Measurements from ENCODE around the gene PRKCH. TPM values are rescaled to one million over a fixed set of nuclear protein-coding genes. Genes with fewer than 3 reads are reported as not detected.

The PRKCH gene
- total RNA-seq, 2 experiments from 2014 or later: 109 to 145 TPM

DNA sequence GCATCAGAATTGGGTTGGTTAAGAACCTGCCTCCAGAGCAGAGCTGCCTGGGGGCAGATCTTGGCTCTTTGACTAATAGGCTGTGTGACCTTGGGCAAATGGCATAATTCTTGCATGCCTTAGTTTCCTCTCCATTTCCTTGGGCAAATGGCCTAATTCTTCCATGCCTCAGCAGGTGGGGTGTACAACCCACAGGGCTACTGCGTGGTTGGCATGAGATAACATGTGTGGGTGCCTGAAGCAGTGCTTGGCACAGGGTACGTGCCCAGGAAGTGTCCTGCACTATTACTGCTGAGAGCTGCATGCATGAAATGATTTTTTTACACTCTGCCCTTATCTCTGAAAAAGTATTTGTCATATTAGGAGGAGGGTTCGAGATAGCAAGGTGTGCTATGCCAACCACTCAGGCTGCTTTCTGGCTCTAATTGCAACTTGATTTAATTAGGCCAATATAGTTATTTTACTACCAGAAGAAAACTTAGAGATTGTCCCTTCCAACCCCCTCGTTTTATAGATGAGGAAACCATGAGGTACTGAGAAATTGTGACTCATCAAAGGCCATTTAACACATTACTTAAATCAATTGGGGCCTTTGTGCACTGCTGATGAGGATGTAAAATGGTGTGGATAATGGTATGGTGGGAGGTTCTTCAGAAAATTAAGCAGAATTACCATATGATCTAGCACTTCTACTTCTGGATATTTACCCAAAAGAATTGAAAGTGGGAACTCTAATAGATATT is 212.3 kb downstream of the PRKCH start:
- POLR2A ChIA-PET: interaction anchor here (0.6 kb wide), 1 partner anchor 30 kb away, joined by 3 read pairs; no protein-coding TSS in a partner anchor
- CTCF ChIA-PET: interaction anchor here (0.6 to 2.2 kb wide), 3 partner anchors 9 to 137 kb away, joined by 3 to 7 read pairs (median 3); no protein-coding TSS in a partner anchor

DNA sequence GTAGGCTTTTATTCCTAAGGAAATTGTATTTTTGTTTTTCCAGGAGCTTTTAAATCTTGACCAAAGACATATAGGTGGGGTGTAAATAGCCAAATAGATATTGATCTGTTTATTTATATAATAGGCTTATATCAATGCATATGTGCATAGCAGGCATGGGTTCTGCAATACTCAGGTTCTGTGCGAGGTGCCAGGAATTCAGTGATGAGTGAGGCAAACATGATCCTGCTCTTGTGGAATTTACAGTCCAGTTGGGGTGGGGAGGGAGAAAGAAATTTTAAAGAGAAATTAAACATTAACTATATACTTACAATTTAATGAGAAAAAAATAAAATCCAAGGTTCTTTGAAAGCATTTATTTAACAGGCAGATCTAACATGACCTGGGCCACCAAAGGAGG is 213.7 kb downstream of the PRKCH start:
- Mint-ChIP-seq H3K36me3 (ENCODE audit: low read depth) (peaks cover 71% of the 10 kb centered on the region), H3K27me3 (no peaks in the 10 kb centered on the region), H3K4me1 (peaks cover 89% of the 10 kb centered on the region), H3K9me3 (ENCODE audit: low read depth) (no peaks in the 10 kb centered on the region), H3K4me3 (no peak overlapping the region), H3K27ac (peak overlapping the region; percentile 89)
- intact Hi-C loops (cut with DNase I, micrococcal nuclease): no loop called here
- ATAC-seq (no peak), DNase-seq (no peak)
- ChIA-PET CTCF (no interaction called here), POLR2A (interaction anchor here (0.7 kb wide), 1 partner anchor 544 kb away, joined by 3 read pairs; no protein-coding TSS in a partner anchor)

More for the DNA sequence above, 212.3 kb downstream of the PRKCH start:
- peak; percentile 49 for ATAC-seq
- Mint-ChIP-seq H3K4me1 (peaks cover 92% of the 10 kb centered on the region), H3K27ac (peak overlapping the region; percentile 81), H3K9me3 (ENCODE audit: low read depth) (peaks cover 4% of the 10 kb centered on the region), H3K27me3 (no peaks in the 10 kb centered on the region), H3K4me3 (no peak overlapping the region), H3K36me3 (ENCODE audit: low read depth) (peaks cover 71% of the 10 kb centered on the region)
- peak; percentile 37 for DNase-seq
- intact Hi-C loops (cut with DNase I, micrococcal nuclease): loop anchor here in 1 of 2 experiments (2.0 kb wide), 1 partner anchor 57 kb away; no protein-coding TSS in a partner anchor

DNA sequence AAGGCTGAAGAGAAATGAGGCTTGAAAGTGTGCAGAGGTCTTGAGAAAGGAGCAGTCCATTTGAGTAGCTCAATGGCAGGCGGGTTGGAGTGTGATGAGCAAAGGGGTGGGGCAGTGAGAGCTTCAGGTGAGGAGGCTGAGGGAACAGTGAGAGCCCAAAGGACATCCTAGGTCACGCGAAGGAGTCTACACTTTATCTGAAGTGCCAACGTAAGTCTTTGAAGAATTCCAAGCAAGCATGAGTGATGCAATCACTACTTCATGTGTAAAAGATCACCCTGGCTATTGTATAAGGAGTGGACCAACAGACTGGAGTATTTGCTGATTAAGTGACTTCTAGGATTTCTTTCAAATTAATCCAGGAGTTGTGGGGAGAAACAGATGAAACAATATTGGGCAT is 214.1 kb downstream of the PRKCH start:
- H3K27me3 Mint-ChIP-seq: no peaks in the 10 kb centered on the region
- intact Hi-C loops (cut with DNase I, micrococcal nuclease): no loop called here
- CTCF ChIA-PET: interaction anchor here (0.5 to 1.1 kb wide), 2 partner anchors 24 to 153 kb away, joined by 3 read pairs; no protein-coding TSS in a partner anchor
- no peaks in the 10 kb centered on the region for H3K9me3 Mint-ChIP-seq (ENCODE audit: low read depth)
- POLR2A ChIA-PET: interaction anchor here (0.7 kb wide), 1 partner anchor 544 kb away, joined by 3 read pairs; no protein-coding TSS in a partner anchor
- H3K4me1 Mint-ChIP-seq: peaks cover 84% of the 10 kb centered on the region
- ATAC-seq (no peak), DNase-seq (no peak)
- peak overlapping the region; percentile 89 for H3K27ac Mint-ChIP-seq
- peaks cover 68% of the 10 kb centered on the region for H3K36me3 Mint-ChIP-seq (ENCODE audit: low read depth)
- H3K4me3 Mint-ChIP-seq: no peak overlapping the region

GRCh38 chr14:61536661-61537562 is 215.5 kb downstream of the PRKCH start:
- Mint-ChIP-seq H3K36me3 (ENCODE audit: low read depth) (peaks cover 74% of the 10 kb centered on the region), H3K27me3 (no peaks in the 10 kb centered on the region), H3K4me3 (no peak overlapping the region), H3K27ac (peak overlapping the region; percentile 89), H3K4me1 (peaks cover 77% of the 10 kb centered on the region), H3K9me3 (ENCODE audit: low read depth) (no peaks in the 10 kb centered on the region)
- intact Hi-C loops (cut with DNase I, micrococcal nuclease): loop anchor here (1.0 to 2.0 kb wide), 2 partner anchors 32 to 57 kb away; no protein-coding TSS in a partner anchor
- ChIA-PET CTCF (interaction anchor here (0.6 to 1.9 kb wide), 9 partner anchors 10 to 204 kb away, joined by 3 to 7 read pairs (median 3); no protein-coding TSS in a partner anchor), POLR2A (interaction anchor here (0.6 to 1.0 kb wide), 3 partner anchors 12 to 197 kb away, joined by 3 to 14 read pairs (median 4); no protein-coding TSS in a partner anchor)
- no peak for DNase-seq
- ATAC-seq: no peak

DNA sequence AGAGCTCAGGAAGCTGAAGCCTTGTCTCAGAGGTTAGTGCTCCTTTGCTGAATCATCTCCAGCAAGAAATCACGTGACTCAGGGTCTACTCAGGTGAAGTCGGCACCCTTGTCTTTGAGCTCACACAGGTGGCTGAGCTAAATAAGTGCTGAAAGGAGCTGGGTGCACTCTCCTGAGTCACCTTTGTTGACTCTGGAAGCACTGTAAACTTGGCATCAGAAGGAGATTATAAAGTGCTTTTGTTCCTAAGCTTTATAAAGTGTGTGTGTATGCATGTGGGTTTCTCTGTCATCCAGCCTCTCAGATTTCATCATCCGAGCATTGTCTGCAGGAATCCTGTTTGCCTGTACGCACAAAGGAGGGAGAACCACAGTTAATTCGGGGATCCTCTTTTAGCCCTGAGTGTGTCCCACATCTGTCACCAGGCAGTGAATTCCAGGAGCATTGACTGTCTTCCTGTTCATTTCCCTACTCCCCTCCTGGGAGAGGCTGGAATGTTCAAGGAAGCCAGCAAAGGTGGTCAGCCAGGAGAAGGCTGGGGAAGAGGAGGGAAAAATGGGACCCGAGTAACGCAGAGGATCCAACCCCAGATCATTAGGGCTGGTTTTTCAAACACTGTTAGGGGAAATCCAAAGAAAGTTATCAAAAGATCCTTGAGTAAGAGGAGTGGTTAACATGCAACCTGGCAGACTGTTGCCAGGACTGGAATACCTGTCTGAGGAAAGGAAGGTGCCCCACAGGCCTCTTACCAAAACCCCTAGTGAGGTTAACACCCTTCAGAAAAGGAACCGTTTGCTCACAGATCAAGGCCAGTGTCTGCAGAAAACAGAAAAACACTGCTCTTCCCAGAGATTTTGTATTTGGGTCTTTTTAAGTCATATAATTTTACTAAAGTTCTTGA is 216.4 kb downstream of the PRKCH start:
- peak overlapping the region; percentile 16 for H3K4me3 Mint-ChIP-seq
- CTCF ChIA-PET: interaction anchor here (0.6 to 1.9 kb wide), 9 partner anchors 9 to 203 kb away, joined by 3 to 7 read pairs (median 3); no protein-coding TSS in a partner anchor
- no peaks in the 10 kb centered on the region for H3K27me3 Mint-ChIP-seq
- DNase-seq (peak; percentile 69), ATAC-seq (peak; percentile 78)
- POLR2A ChIA-PET: interaction anchor here (0.6 to 1.0 kb wide), 3 partner anchors 13 to 197 kb away, joined by 3 to 14 read pairs (median 4); no protein-coding TSS in a partner anchor
- peaks cover 68% of the 10 kb centered on the region for H3K4me1 Mint-ChIP-seq
- peaks cover 73% of the 10 kb centered on the region for H3K36me3 Mint-ChIP-seq (ENCODE audit: low read depth)
- intact Hi-C loops (cut with DNase I, micrococcal nuclease): loop anchor here (1.0 to 2.0 kb wide), 2 partner anchors 31 to 56 kb away; no protein-coding TSS in a partner anchor
- H3K27ac Mint-ChIP-seq: peak overlapping the region; percentile 89
- no peaks in the 10 kb centered on the region for H3K9me3 Mint-ChIP-seq (ENCODE audit: low read depth)

DNA sequence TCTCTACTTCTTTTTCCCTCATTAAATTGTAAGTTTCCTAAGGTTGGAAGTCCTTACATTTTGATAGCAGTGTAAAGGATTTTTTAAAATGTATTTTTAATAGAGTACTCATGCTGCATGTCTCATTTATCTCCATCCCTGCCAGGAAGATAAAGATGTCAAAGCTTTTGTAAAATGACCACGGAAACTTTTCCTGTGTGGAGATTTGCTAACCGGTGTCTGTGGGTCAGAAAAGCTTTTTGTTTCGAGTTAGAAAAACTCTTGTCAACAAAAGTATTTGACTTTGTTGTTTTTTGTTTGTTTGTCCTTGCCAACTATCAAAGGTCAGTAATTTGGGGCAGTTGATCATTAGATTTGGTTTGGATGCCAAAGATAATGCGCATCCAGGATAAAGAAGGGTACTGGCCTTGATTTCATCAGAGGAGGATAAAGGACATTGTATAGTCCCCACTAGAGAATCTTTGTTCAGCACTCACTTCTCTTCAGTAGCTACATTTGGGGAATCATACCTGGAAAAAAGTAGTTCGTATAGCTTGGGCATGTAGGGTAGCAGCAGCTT is 217.2 kb downstream of the PRKCH start:
- Mint-ChIP-seq H3K9me3 (ENCODE audit: low read depth) (no peaks in the 10 kb centered on the region), H3K27me3 (no peaks in the 10 kb centered on the region), H3K27ac (peak overlapping the region; percentile 89), H3K36me3 (ENCODE audit: low read depth) (peaks cover 69% of the 10 kb centered on the region), H3K4me3 (no peak overlapping the region), H3K4me1 (peaks cover 61% of the 10 kb centered on the region)
- intact Hi-C loops (cut with DNase I, micrococcal nuclease): no loop called here
- ChIA-PET POLR2A (no interaction called here), CTCF (interaction anchor here (0.9 to 1.9 kb wide), 2 partner anchors 8 to 23 kb away, joined by 3 to 7 read pairs; no protein-coding TSS in a partner anchor)
- no peak for ATAC-seq
- no peak for DNase-seq

DNA sequence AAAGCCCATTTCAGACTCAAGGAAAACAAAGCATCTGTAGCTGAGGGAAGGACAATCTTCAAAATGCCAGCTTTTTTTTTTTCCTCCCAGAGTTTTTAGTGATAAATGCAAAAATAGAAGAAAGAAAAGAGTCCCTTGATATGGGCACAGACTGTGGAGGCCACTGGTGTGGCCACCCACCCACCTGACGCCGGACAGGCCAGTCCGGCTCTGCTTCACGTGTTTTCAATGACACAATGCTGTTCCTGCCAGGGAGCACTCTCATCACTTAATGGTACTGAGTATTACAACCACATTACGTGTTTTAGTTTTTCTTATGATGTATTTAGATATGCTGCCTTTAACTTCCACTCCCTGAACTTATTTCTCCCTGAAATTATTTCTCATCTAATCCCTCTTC is 218.3 kb downstream of the PRKCH start:
- DNase-seq: no peak
- ChIA-PET CTCF (no interaction called here), POLR2A (no interaction called here)
- H3K27me3 Mint-ChIP-seq: no peaks in the 10 kb centered on the region
- H3K27ac Mint-ChIP-seq: peak overlapping the region; percentile 34
- no peak for ATAC-seq
- intact Hi-C loops (cut with DNase I, micrococcal nuclease): no loop called here
- H3K4me3 Mint-ChIP-seq: no peak overlapping the region
- no peaks in the 10 kb centered on the region for H3K9me3 Mint-ChIP-seq (ENCODE audit: low read depth)
- H3K36me3 Mint-ChIP-seq (ENCODE audit: low read depth): peaks cover 62% of the 10 kb centered on the region
- H3K4me1 Mint-ChIP-seq: peaks cover 52% of the 10 kb centered on the region

DNA sequence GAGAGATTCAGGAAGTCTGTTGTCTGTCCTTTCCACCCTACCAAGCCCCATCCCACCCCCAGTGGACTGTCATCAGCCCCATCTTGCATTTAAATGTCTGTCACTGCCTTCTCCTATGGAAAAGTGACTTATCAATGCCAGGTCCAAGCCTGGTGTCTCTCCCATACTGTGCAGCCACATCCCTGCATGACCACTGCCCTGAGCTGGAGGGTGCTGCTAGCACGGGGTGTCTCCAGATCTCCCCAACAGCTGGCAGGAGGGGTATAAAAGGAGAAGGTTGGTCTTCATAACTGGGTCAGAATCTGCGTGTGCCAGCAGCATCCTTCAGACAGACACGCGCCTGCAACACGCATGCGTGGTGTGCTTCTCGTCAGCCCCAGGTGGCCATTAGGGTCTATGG is 219.6 kb downstream of the PRKCH start:
- H3K9me3 Mint-ChIP-seq (ENCODE audit: low read depth): no peaks in the 10 kb centered on the region
- POLR2A ChIA-PET: interaction anchor here (0.5 kb wide), 1 partner anchor 562 kb away, joined by 3 read pairs; no protein-coding TSS in a partner anchor
- H3K36me3 Mint-ChIP-seq (ENCODE audit: low read depth): peaks cover 59% of the 10 kb centered on the region
- H3K4me3 Mint-ChIP-seq: no peak overlapping the region
- peak overlapping the region; percentile 56 for H3K27ac Mint-ChIP-seq
- DNase-seq (no peak), ATAC-seq (no peak)
- no peaks in the 10 kb centered on the region for H3K27me3 Mint-ChIP-seq
- peaks cover 47% of the 10 kb centered on the region for H3K4me1 Mint-ChIP-seq
- intact Hi-C loops (cut with DNase I, micrococcal nuclease): no loop called here
- CTCF ChIA-PET: no interaction called here

DNA sequence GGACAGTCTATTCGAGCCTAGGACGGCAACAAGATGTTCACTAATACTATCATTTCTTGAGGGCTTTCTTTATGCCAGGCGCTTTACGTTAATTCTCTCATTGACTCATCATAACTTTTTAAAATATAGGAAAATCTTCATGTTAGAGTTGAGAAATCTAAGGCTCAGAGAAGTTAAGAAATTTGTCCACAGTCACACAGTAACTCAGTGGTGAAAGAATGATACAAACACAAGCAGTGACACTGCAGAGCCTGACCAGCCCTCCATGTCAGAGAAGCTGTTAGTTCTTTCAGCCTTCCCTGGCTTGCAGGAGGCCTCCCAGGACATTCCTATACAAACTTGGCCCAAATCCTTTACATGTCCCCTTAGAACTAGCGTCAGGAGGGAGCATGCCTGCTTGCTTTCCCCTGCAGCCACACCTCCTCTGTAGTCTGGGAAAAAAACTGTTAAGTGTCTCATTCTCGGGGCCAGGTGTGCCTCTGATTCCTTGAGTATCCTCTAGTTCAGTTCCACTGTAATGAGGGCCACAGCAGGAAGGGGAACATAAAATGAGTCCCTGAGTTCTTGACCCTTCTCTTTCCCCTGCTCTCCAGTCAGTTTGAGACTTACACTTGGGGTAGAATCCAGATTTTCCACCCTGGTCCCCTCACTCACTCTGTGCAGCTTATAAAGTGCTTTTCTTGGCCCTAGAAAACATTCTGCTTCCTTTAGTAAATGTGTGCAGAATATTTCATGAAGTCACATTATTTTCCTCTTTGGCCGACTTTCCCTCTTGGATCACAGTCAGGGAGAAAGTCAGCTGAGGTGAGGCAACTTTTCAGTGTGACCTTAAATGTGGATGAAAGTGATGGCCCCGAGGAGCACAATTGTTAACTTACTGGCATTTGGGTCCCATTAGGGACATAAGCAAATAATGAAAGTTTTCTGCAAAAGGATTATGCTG is 221.7 kb downstream of the PRKCH start:
- H3K36me3 Mint-ChIP-seq (ENCODE audit: low read depth): peaks cover 52% of the 10 kb centered on the region
- DNase-seq (no peak), ATAC-seq (no peak)
- POLR2A ChIA-PET: no interaction called here
- no peaks in the 10 kb centered on the region for H3K9me3 Mint-ChIP-seq (ENCODE audit: low read depth)
- no peak overlapping the region for H3K4me3 Mint-ChIP-seq
- H3K27me3 Mint-ChIP-seq: no peaks in the 10 kb centered on the region
- H3K27ac Mint-ChIP-seq: peak overlapping the region; percentile 5
- CTCF ChIA-PET: interaction anchor here (0.6 to 1.4 kb wide), 4 partner anchors 8 to 295 kb away, joined by 3 read pairs; no protein-coding TSS in a partner anchor
- H3K4me1 Mint-ChIP-seq: peaks cover 38% of the 10 kb centered on the region
- intact Hi-C loops (cut with DNase I, micrococcal nuclease): no loop called here

All from activated CD4-positive, alpha-beta T cell treated with anti-CD3 and anti-CD28 coated beads for 36 hours (primary cell).